ENCODE data around the gene B4GALT6. TPM values are rescaled to one million over a fixed set of nuclear protein-coding genes. Genes with fewer than 3 reads are reported as not detected.
A peak's percentile ranks its signal among the peaks of the same experiment; 100 is the strongest.

The B4GALT6 gene
- total RNA-seq, 2 experiments from 2014 or later, result 1.1 to 2.0 TPM

DNA sequence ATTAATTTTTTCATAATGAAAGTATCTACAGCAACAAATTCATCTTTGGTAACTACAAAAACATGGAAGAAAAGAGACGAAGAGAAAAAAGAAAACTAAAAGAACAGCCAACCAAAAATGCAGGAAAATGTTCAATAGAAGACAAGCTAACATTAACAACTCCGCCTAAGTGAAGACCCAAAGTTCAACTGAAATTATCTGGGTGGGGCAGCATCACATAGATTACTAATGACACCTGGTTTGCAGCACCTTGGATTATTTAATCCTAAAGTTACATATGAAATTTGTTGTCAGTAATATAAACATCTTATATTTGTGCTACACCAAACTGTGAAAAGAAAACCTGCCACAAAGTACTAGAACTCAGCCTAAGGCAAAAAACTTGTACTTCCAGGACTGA, 14.8 kb downstream of the B4GALT6 start:
- no peak for DNase-seq
- H3K9me3 Mint-ChIP-seq, result peaks cover under 1% of the 10 kb centered on the region
- ChIA-PET POLR2A (no interaction called here), CTCF (no interaction called here)
- no peaks in the 10 kb centered on the region for H3K36me3 Mint-ChIP-seq (ENCODE audit: low read depth)
- H3K27ac Mint-ChIP-seq, result no peak overlapping the region
- no peaks in the 10 kb centered on the region for H3K27me3 Mint-ChIP-seq
- H3K4me1 Mint-ChIP-seq, result no peaks in the 10 kb centered on the region
- H3K4me3 Mint-ChIP-seq, result no peak overlapping the region

DNA sequence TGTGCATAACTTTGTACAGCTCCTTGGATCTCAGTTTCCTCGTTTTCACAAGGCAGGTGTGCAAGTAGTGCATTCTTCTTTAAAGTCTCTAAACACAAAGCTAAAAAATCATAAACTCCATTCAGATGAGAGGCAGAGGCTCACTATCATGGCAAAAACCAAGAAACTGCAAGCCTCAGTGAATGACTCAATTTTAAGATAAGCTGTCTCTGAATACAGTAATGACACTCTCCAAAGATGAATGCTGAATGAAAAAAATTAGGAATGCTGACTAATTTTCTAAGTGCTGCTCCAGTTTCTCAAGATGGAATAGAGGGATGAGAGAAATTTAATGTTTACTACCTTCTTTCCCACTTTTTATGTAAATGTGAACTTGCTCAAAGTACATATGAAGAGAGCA, 17.2 kb downstream of the B4GALT6 start:
- Mint-ChIP-seq H3K4me3 (no peak overlapping the region), H3K4me1 (no peaks in the 10 kb centered on the region), H3K27ac (no peak overlapping the region), H3K9me3 (peaks cover 4% of the 10 kb centered on the region), H3K27me3 (no peaks in the 10 kb centered on the region), H3K36me3 (ENCODE audit: low read depth) (no peaks in the 10 kb centered on the region)
- ChIA-PET CTCF (no interaction called here), POLR2A (no interaction called here)
- no peak for DNase-seq

DNA sequence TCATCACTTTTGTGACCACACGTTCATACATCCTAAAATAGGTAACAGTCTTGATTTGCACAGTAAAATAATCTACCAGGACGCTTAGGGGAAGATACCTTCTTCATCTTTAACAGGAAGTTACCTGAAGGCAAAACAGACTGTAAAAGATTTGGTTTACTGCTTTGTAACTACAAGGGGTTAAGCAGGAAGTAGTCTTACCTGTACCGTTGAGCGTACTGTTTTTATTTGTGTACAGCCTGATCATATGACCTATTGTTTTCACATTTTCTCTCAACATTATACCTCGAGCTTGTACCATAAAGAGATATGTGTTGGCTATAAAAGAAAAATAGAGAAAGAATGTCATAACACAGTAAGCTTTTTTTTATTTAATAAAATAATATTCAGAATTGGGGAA, 18.3 kb downstream of the B4GALT6 start:
- no peak overlapping the region for H3K27ac Mint-ChIP-seq
- no peaks in the 10 kb centered on the region for H3K4me1 Mint-ChIP-seq
- CTCF ChIA-PET, result no interaction called here

DNA sequence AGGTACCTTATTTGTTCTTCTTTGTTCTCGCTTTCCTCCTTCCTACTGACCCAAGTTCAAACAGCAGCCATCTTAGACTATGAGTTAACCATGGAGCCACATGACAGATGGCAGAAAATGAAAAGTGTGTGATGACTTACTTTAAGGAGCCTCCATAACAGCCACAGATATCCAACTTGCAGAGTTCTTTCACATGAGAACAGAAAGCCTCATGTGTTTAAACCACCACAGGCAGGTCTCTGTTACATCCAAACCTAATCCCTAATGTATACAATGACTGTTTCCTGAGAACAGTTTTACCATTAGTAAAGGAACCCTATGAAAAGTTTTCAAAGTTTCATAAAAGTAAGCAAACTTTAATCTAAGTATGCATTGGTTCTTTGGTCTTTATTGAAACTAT, 20.3 kb downstream of the B4GALT6 start:
- Mint-ChIP-seq H3K36me3 (ENCODE audit: low read depth) (no peaks in the 10 kb centered on the region), H3K27ac (no peak overlapping the region), H3K9me3 (peaks cover 4% of the 10 kb centered on the region), H3K4me3 (no peak overlapping the region), H3K27me3 (no peaks in the 10 kb centered on the region), H3K4me1 (peaks cover 6% of the 10 kb centered on the region)
- no peak for DNase-seq
- CTCF ChIA-PET, result no interaction called here
- POLR2A ChIA-PET, result no interaction called here

More for the DNA sequence above, 18.3 kb downstream of the B4GALT6 start:
- no peak overlapping the region for H3K4me3 Mint-ChIP-seq
- no peak for DNase-seq
- H3K27me3 Mint-ChIP-seq, result no peaks in the 10 kb centered on the region
- POLR2A ChIA-PET, result no interaction called here
- peaks cover 4% of the 10 kb centered on the region for H3K9me3 Mint-ChIP-seq
- no peaks in the 10 kb centered on the region for H3K36me3 Mint-ChIP-seq (ENCODE audit: low read depth)

DNA sequence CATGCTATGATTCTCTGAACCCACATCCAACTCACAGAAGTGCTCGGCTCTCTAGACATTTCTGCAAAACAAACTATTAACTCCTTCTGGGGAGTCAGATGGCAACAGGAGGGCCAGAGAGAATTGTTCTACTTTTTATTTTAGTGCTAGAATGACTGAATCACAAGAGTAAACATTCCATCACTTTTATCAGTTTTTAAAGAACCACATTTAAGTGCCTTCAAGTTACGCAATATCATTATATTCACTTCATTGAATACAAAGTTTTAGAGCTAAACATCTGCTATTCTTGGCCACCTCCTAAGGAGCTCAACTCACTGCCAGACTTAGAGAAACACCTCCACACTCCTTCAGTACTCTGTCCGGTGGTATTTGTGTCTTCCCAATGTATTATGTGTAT, 22.4 kb downstream of the B4GALT6 start:
- no peaks in the 10 kb centered on the region for H3K36me3 Mint-ChIP-seq (ENCODE audit: low read depth)
- H3K4me1 Mint-ChIP-seq, result peaks cover 18% of the 10 kb centered on the region
- ChIA-PET POLR2A (no interaction called here), CTCF (no interaction called here)
- no peak for DNase-seq
- H3K27me3 Mint-ChIP-seq, result no peaks in the 10 kb centered on the region
- H3K9me3 Mint-ChIP-seq, result peaks cover 4% of the 10 kb centered on the region
- H3K27ac Mint-ChIP-seq, result no peak overlapping the region
- no peak overlapping the region for H3K4me3 Mint-ChIP-seq

DNA sequence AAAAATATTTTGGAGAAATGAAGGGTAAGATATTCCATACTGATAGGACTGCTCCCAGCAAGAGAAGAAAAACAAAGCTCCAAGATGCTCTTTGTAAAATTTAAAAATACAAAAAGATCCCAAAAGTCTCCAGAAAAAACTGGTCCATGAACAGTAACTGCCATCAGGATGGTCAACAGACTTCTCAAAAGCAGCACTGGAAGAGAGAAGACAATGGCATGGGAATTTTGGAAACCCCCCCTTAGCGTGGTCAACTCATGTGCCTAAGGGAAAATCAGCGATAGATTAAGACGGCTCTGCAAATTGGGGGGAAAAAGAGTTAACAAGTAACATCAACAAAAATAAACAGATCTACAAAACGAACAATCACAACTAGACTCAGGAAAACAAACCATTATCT, 23.6 kb downstream of the B4GALT6 start:
- no peak overlapping the region for H3K27ac Mint-ChIP-seq
- DNase-seq, result no peak
- peaks cover 18% of the 10 kb centered on the region for H3K4me1 Mint-ChIP-seq
- H3K27me3 Mint-ChIP-seq, result no peaks in the 10 kb centered on the region
- ChIA-PET POLR2A (no interaction called here), CTCF (no interaction called here)
- H3K36me3 Mint-ChIP-seq (ENCODE audit: low read depth), result no peaks in the 10 kb centered on the region
- peaks cover 4% of the 10 kb centered on the region for H3K9me3 Mint-ChIP-seq
- no peak overlapping the region for H3K4me3 Mint-ChIP-seq

DNA sequence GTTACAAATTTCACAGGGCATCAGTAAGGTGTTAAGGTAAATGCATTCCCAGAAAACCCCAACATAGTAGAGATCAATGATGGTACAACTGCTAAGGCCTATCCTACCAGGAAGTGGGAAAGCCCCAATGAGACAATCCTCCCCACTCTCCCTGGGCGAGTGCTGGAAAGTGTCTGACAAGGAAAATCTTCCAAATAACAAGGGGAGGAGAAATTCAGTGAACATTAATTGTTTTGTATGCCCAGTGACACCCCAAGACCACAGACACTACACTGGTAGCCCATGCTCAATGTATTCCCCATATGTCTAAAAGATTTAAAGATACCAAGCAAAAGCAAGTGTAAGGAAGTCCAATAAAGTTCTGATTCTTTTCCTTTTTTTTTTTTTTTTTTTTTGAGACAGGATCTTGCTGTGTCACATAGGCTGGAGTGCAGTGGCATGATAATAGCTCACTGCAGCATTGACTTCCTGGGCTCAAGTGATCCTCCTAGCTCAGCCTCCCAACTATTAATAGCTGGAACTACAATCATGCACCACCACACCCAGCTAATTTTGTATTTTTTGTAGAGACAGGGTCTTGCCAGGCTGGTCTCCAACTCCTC, 24.7 kb downstream of the B4GALT6 start:
- Mint-ChIP-seq H3K9me3 (peaks cover 4% of the 10 kb centered on the region), H3K27me3 (no peaks in the 10 kb centered on the region), H3K4me3 (no peak overlapping the region), H3K4me1 (peaks cover 18% of the 10 kb centered on the region), H3K36me3 (ENCODE audit: low read depth) (no peaks in the 10 kb centered on the region), H3K27ac (peak overlapping the region; percentile 47)
- ChIA-PET POLR2A (no interaction called here), CTCF (no interaction called here)
- DNase-seq, result no peak

DNA sequence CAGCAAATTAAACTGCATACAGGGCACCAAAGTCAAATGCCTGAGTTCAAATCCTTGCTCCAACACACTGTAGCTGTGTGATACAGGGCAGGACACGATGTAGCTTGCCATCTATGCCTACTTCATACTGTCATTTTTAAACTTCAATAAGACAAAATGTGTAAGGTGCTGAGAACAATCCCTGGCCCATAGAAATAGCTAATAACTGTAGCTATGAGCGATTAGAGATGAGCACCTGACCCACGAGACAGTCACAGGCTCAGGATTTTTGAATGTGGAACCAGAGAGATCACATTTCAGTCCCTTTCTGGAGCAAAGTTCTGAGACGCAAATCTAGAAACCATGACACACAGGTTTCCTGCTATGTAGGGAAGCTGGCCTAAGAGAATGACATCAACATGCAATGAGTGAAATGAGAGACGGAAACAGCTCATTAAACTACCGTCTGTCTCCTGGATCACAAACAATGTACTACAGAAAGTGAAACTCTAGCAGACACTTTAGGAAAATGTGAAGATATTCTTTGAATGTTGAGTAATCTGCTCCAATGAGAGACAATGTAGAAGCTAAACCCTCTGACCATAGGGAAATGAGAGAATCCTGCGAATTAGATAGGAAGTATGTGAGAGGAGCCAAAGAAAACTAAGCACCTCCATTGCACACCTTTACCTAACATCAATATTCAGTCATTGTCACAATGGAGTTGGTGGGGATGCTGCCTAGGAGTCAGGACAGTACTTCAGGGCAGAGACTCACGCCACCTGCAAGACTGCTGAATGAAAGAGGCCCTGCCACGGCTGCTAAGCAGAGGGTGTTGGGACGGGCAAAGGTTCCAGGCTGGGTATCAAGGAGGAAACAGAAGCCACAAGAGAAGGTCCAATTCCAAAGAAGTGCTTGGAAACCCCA, 25.5 kb downstream of the B4GALT6 start:
- ChIA-PET POLR2A (no interaction called here), CTCF (interaction anchor here (0.7 kb wide), 1 partner anchor 90 kb away, joined by 3 read pairs; no protein-coding TSS in a partner anchor)
- Mint-ChIP-seq H3K27me3 (no peaks in the 10 kb centered on the region), H3K27ac (peak overlapping the region; percentile 71), H3K36me3 (ENCODE audit: low read depth) (no peaks in the 10 kb centered on the region), H3K4me3 (no peak overlapping the region), H3K9me3 (no peaks in the 10 kb centered on the region), H3K4me1 (peaks cover 18% of the 10 kb centered on the region)
- no peak for DNase-seq

DNA sequence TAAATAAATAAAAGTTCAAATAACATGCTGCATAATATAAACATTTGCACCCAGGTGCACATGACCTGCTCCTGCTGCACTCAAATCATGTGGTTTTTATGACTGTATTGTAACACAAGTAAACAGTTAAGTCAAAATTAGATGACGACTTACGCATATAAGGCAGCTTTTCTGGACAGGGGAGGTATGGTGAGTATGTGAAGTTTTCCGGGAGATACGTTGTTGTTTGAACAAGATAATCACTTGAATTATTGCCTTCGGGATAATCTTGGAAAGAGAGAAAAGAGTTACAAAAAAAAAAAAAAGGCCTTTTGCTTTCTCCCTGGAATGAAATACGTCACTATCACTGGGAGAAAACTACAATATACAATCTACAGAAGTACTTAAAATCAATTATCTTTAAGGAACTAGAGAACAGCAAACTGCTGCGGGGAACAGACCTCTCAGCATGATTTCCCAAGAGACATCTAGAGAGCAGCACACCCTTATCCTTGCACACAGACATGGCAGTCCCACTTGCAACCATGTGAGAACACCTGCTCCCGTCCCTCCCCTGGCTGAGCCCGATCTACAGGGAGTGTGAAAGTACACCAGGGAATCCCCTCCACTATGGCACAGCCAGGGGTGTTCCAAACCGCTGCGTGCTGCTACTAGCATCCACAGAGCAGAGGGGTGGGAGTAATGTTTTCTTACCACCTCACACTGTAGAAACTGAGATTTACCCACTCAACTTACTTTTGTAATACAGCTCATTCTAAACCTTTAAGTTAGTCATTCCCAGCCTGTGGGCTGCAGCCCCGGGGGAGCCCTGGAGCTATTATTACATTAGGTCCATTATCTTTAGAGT, 26.3 kb downstream of the B4GALT6 start:
- ChIA-PET CTCF (interaction anchor here (0.7 kb wide), 1 partner anchor 91 kb away, joined by 3 read pairs; no protein-coding TSS in a partner anchor), POLR2A (no interaction called here)
- Mint-ChIP-seq H3K36me3 (ENCODE audit: low read depth) (no peaks in the 10 kb centered on the region), H3K27ac (no peak overlapping the region), H3K9me3 (no peaks in the 10 kb centered on the region), H3K4me1 (peaks cover 18% of the 10 kb centered on the region), H3K27me3 (peaks cover under 1% of the 10 kb centered on the region), H3K4me3 (no peak overlapping the region)
- no peak for DNase-seq

DNA sequence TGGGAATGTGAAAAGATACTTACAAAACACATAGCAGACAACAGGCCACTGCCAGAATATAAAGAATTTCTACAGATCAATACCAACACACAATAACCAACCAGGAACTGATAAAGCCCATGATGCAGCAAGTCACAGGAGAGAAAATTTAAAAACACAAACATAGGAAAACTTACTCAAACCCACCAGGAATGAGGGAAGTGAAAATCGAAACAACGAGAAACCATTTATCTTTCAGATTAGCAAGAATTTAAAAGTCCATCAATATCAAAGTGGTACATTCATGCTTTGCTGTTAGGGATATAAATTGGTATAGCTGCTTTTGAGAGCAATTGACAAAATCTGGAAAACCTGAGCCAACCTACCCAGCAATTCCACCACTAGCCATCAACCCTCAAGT, 27.6 kb downstream of the B4GALT6 start:
- no peaks in the 10 kb centered on the region for H3K36me3 Mint-ChIP-seq (ENCODE audit: low read depth)
- peaks cover 18% of the 10 kb centered on the region for H3K4me1 Mint-ChIP-seq
- H3K27ac Mint-ChIP-seq, result no peak overlapping the region
- no peak overlapping the region for H3K4me3 Mint-ChIP-seq
- DNase-seq, result no peak
- POLR2A ChIA-PET, result no interaction called here
- peaks cover 12% of the 10 kb centered on the region for H3K27me3 Mint-ChIP-seq
- CTCF ChIA-PET, result no interaction called here
- H3K9me3 Mint-ChIP-seq, result no peaks in the 10 kb centered on the region

DNA sequence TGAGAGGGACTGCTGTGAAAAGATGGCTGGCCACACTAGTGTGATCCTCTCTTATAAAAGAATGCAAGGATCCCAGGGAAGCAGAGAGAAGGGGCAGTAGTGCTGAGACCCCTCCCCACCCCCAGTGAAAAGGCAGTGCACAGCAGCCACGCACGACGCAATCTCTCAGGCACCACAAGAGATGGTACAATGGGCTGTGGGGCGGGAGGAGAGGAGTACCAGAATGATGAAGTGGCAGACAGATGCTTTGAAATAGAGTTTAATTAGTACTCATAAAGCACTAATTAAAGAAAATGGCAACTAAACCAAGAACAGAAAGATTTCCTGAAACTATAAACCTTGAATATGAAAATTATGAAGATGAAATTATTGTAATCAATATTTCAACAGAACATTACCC, 29.0 kb downstream of the B4GALT6 start:
- no peaks in the 10 kb centered on the region for H3K36me3 Mint-ChIP-seq (ENCODE audit: low read depth)
- POLR2A ChIA-PET, result no interaction called here
- CTCF ChIA-PET, result no interaction called here
- H3K4me3 Mint-ChIP-seq, result no peak overlapping the region
- H3K27me3 Mint-ChIP-seq, result peaks cover 16% of the 10 kb centered on the region
- H3K9me3 Mint-ChIP-seq, result no peaks in the 10 kb centered on the region
- no peak for DNase-seq
- no peak overlapping the region for H3K27ac Mint-ChIP-seq
- H3K4me1 Mint-ChIP-seq, result peaks cover 18% of the 10 kb centered on the region

DNA sequence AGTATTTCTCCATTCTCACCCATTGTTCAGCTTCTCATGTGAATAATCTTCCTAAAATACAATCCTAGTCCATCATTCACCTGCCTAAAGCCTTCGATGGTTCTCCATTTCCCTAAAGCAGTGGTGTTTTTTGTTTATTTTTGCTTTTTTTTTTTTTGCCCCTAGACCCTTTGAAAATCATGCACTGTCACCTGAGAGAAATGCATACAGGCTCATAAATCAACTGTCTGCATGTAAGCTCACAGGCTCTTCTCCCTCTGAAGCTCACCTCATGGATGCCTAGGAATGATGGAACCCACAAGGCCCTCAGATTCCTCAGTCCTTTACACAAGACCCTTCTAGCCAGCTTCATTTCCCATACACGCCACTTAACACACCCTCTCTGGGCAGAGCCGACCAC, 31.5 kb downstream of the B4GALT6 start:
- Mint-ChIP-seq H3K9me3 (no peaks in the 10 kb centered on the region), H3K4me3 (no peak overlapping the region), H3K4me1 (peaks cover 2% of the 10 kb centered on the region), H3K36me3 (ENCODE audit: low read depth) (no peaks in the 10 kb centered on the region), H3K27me3 (peaks cover 19% of the 10 kb centered on the region), H3K27ac (no peak overlapping the region)
- ChIA-PET POLR2A (no interaction called here), CTCF (no interaction called here)
- DNase-seq, result no peak

DNA sequence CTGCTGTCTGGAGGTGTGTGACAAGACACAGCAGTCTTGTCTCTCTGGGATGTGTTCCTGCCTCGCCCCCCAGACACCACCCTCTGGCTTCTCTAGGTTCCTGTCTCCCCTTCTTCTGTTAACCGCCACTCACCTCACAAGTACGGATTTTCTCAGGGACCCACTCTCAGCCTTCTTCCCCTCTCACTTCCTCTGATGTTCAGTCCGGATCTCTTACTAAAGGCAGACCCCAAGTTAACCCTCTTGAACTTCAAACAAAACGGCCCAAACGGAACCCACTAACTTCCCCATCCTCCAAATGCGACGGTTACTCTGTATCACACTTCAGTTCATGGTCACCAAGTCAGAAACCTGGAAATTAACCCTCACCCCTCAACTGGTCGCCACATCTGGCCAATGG, 32.0 kb downstream of the B4GALT6 start:
- no peak overlapping the region for H3K4me3 Mint-ChIP-seq
- H3K27ac Mint-ChIP-seq, result no peak overlapping the region
- peaks cover 19% of the 10 kb centered on the region for H3K27me3 Mint-ChIP-seq

More for the DNA sequence above, 32.0 kb downstream of the B4GALT6 start:
- CTCF ChIA-PET, result no interaction called here
- no peaks in the 10 kb centered on the region for H3K9me3 Mint-ChIP-seq
- no peaks in the 10 kb centered on the region for H3K4me1 Mint-ChIP-seq
- POLR2A ChIA-PET, result no interaction called here
- H3K36me3 Mint-ChIP-seq (ENCODE audit: low read depth), result no peaks in the 10 kb centered on the region
- DNase-seq, result no peak
